ENCODE results near the gene QRICH1. TPM values are rescaled to one million over a fixed set of nuclear protein-coding genes. Genes with fewer than 3 reads are reported as not detected.

The QRICH1 gene
- total RNA-seq, 1 donor from 2014 or later, result 39.2 TPM

DNA sequence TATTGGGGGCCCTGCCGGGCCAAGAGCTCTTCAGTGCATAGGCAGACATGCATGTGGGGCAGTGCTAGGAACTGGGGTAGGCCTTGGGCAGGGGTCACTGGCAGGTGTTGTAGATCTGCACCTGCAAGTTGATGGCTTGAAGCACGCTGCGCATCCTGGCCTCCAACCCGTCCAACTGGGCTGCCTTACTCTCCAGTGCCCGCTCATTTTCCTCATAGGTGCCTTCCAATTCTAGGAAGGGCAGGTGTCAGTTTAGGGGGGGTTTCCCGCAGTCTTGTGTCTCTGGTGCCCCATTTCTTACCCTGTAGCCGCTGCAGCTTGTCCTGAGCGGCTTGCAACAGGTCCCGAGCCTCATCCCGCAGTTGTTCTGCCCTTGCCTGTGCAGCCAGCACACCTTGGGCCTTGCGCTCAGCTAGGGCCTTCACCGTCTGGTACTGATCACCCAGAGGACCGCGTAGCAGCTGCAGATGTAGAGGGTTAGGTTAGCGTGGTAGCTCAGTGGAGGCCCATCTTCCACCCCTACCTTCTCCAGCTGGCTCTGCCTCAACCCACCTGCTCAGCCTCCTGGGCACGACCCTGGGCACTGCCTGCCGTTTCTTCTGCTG is 27.4 kb upstream of the QRICH1 start:
- Histone ChIP-seq H3K27me3 (ENCODE audit: control insufficient read depth, insufficient read depth, low read length) (no peaks in the 10 kb centered on the region), H3K36me3 (ENCODE audit: control insufficient read depth, insufficient read depth, low read length) (peaks cover 48% of the 10 kb centered on the region), H3K4me3 (ENCODE audit: low read depth, low read length) (peak overlapping the region; percentile 95)
- TF ChIP-seq, protein P1, sequence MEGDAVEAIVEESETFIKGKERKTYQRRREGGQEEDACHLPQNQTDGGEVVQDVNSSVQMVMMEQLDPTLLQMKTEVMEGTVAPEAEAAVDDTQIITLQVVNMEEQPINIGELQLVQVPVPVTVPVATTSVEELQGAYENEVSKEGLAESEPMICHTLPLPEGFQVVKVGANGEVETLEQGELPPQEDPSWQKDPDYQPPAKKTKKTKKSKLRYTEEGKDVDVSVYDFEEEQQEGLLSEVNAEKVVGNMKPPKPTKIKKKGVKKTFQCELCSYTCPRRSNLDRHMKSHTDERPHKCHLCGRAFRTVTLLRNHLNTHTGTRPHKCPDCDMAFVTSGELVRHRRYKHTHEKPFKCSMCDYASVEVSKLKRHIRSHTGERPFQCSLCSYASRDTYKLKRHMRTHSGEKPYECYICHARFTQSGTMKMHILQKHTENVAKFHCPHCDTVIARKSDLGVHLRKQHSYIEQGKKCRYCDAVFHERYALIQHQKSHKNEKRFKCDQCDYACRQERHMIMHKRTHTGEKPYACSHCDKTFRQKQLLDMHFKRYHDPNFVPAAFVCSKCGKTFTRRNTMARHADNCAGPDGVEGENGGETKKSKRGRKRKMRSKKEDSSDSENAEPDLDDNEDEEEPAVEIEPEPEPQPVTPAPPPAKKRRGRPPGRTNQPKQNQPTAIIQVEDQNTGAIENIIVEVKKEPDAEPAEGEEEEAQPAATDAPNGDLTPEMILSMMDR (IDR thresholded peaks at IDR 0.05; ENCODE audit: insufficient read depth, low read length, severe bottlenecking), result no peak
- FAIRE-seq (no peak), DNase-seq (ENCODE audit: low read depth) (no peak)

DNA sequence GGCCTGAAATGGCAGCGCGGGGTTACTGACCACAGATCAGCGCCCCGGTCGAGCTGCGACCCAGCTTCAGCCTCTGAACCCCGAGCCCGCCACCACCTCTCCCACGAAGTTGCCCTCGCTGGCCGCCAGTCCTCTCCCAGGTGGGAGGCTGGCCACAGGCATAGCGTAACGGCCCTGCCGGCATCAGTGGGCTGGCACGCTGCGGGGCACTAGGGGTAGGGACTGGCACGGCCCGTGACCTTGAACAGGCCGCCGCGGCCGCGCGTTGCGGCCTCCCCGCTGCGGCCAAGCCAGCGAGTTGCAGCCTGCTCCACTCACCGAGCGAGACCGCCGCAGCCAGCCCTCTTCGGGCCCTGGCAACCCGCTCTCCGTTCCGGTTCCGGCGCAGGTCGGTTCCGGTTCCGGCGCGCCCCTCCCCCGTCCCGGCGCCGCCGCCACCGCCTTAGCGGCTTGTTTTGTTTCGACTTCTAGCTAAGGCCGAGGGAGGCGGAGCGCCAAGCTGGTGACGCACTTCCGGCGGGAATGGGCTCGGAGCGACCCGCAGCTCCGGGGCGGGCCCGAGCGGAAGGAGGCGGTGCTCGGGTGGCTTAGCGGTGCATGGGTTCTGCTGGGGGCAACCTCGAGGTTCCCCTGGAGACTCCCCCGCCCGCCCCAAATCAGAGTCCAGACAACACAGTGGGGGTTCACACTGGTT is 26.7 kb upstream of the QRICH1 start, which contains the start of gene USP19:
Gene USP19, minus strand, starts transcription at position 386 of the 694 bp plus-strand sequence. CDS start 1,678 bp downstream, outside the sequence.
- TF ChIP-seq, protein P1 (IDR thresholded peaks at IDR 0.05; ENCODE audit: insufficient read depth, low read length, severe bottlenecking), result no peak
- Histone ChIP-seq H3K4me3 (ENCODE audit: low read depth, low read length) (peak within 1 kb of the TSS; percentile 95), H3K36me3 (ENCODE audit: control insufficient read depth, insufficient read depth, low read length) (peaks cover 49% of the 10 kb centered on the region), H3K27me3 (ENCODE audit: control insufficient read depth, insufficient read depth, low read length) (no peaks in the 10 kb centered on the region)
- DNase-seq (ENCODE audit: low read depth) (peak; percentile 80), FAIRE-seq (no peak)

DNA sequence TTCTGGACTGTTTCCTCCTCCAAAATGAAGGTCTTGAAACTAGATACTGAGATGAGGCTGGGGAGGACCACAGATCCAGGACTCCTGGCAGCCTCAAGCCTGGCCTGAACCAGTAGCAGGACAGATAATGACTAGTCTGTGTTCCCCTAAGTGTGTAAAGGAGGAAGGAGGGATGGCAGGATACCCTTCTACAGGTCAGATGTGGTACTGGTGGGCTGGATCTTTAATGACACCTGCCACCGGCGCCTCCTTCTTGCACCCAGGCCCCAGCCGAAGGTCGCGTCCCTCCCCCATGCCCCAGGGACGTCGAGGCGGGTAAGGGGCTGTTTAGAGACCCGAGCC is 26.2 kb upstream of the QRICH1 start:
- TF ChIP-seq, protein P1 (IDR thresholded peaks at IDR 0.05; ENCODE audit: insufficient read depth, low read length, severe bottlenecking), result no peak
- FAIRE-seq, result no peak
- no peaks in the 10 kb centered on the region for H3K27me3 ChIP-seq (ENCODE audit: control insufficient read depth, insufficient read depth, low read length)
- peak overlapping the region; percentile 95 for H3K4me3 ChIP-seq (ENCODE audit: low read depth, low read length)
- H3K36me3 ChIP-seq (ENCODE audit: control insufficient read depth, insufficient read depth, low read length), result peaks cover 53% of the 10 kb centered on the region
- no peak for DNase-seq (ENCODE audit: low read depth)

DNA sequence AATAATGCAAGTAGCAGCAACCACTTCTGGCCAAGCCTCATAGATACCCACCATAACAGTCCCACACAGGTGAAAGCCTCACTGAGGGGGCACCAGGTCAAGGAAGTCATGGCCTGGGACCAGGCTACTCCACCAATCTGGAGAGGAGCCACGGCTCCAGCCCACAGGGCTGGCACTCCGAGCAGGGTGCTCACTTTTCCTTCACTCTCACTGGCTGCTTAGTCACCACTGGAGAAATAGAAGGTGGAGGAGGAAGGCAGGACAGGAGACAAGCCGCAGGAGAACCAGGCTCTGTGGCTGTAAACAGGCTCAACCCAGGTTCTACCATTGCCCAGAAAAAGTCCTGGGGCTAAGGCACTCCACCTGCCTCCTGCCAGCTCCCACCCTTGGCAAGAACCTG is 25.6 kb upstream of the QRICH1 start:
- Histone ChIP-seq H3K27me3 (ENCODE audit: control insufficient read depth, insufficient read depth, low read length) (no peaks in the 10 kb centered on the region), H3K4me3 (ENCODE audit: low read depth, low read length) (peak overlapping the region; percentile 95), H3K36me3 (ENCODE audit: control insufficient read depth, insufficient read depth, low read length) (peaks cover 53% of the 10 kb centered on the region)
- FAIRE-seq (no peak), DNase-seq (ENCODE audit: low read depth) (peak; percentile 15)
- TF ChIP-seq, protein P1 (IDR thresholded peaks at IDR 0.05; ENCODE audit: insufficient read depth, low read length, severe bottlenecking), result no peak

DNA sequence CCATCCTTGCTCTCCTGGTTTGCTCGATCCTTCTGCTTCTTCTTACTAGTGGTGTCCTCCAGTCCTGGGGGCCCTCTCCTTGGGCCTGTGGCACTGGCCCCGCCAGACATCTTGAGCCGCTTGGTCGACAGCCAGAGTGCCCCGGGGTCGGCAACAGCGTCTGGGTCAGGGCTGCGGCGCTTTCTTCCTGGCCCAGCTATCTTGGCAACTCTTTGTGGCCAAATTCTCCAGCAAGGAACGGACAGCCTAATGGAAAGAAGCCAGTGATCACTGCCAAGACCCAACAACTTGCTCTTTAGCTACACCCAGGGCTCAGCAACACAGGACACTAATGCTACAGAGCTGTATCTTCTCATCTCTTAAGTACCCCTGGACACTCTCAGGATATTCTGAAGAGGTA is 25.2 kb upstream of the QRICH1 start:
- no peak for DNase-seq (ENCODE audit: low read depth)
- peaks cover 53% of the 10 kb centered on the region for H3K36me3 ChIP-seq (ENCODE audit: control insufficient read depth, insufficient read depth, low read length)
- no peaks in the 10 kb centered on the region for H3K27me3 ChIP-seq (ENCODE audit: control insufficient read depth, insufficient read depth, low read length)
- no peak for FAIRE-seq
- H3K4me3 ChIP-seq (ENCODE audit: low read depth, low read length), result no peak overlapping the region
- TF ChIP-seq, protein P1 (IDR thresholded peaks at IDR 0.05; ENCODE audit: insufficient read depth, low read length, severe bottlenecking), result no peak
